Measurements from ENCODE around the gene VPS37C. TPM values are rescaled to one million over a fixed set of nuclear protein-coding genes. Genes with fewer than 3 reads are reported as not detected.

Gene VPS37C
- total RNA-seq, 1 experiment from 2014 or later = 23.1 TPM

DNA sequence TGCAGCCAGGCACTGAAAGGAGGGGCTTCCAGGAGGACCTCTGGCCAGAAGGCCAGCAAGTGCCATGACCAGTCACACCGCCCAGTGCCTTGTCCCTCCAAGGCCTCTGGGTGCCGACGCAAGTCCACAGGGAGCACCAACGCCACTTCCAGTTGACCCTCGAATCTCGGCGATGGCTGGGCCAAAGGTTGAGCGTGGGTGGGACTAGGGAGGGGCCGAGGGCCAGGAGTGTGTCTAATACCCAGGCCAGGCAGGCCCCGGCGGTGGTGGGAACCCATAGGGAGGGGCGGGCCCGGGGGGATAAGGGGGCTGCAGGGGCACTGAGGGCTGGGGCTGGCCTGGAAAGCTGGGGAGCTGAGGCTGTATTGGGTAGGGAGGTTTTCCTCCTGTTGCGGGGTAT is 29.6 kb downstream of the VPS37C start:
- ChIA-PET POLR2A (no interaction called here), RAD21 (ENCODE audit: low non-redundant PET in 1 of 2, low total read pairs in 2 of 2, uncharacterized antibody in 2 of 2, unreplicated experiment in 2 of 2) (no interaction called here), CTCF (no interaction called here)
- H3K36me3 ChIP-seq (ENCODE audit: control insufficient read depth in 1 of 2, insufficient read depth in 2 of 2, low read length in 2 of 2) = no peaks in the 10 kb centered on the region
- H3K4me3 ChIP-seq (replicated peaks in 1 of 2; ENCODE audit: low read depth in 1 of 2, low read length in 2 of 2) = no peak overlapping the region
- peaks cover 6 to 13% of the 10 kb centered on the region in 2 experiments; a peak in 3 of 4 replicates for H3K4me1 ChIP-seq (ENCODE audit: control insufficient read depth in 1 of 2, insufficient read depth in 2 of 2, low read length in 2 of 2)
- no peak overlapping the region for H2AFZ ChIP-seq (ENCODE audit: low read depth, low read length, poor library complexity, severe bottlenecking)
- H3K9me3 ChIP-seq (ENCODE audit: control insufficient read depth in 1 of 2, insufficient read depth in 1 of 2, low read depth in 1 of 2, low read length in 2 of 2) = no peaks in the 10 kb centered on the region
- H3K9me2 ChIP-seq (ENCODE audit: insufficient read depth) = no peaks in the 10 kb centered on the region
- H4K20me1 ChIP-seq (ENCODE audit: insufficient read depth) = no peaks in the 10 kb centered on the region
- no peaks in the 10 kb centered on the region for H3K79me2 ChIP-seq (ENCODE audit: insufficient read depth, low read length)
- ATAC-seq (no peak), DNase-seq (ENCODE audit: low read depth, low spot score) (no peak)
- intact Hi-C loops (cut with micrococcal nuclease) = no loop called here
- H3K27ac ChIP-seq (ENCODE audit: low read depth, low read length) = no peak overlapping the region
- no peaks in the 10 kb centered on the region for H3K27me3 ChIP-seq (ENCODE audit: insufficient read depth, low read length)
- TF ChIP-seq, protein P1, sequence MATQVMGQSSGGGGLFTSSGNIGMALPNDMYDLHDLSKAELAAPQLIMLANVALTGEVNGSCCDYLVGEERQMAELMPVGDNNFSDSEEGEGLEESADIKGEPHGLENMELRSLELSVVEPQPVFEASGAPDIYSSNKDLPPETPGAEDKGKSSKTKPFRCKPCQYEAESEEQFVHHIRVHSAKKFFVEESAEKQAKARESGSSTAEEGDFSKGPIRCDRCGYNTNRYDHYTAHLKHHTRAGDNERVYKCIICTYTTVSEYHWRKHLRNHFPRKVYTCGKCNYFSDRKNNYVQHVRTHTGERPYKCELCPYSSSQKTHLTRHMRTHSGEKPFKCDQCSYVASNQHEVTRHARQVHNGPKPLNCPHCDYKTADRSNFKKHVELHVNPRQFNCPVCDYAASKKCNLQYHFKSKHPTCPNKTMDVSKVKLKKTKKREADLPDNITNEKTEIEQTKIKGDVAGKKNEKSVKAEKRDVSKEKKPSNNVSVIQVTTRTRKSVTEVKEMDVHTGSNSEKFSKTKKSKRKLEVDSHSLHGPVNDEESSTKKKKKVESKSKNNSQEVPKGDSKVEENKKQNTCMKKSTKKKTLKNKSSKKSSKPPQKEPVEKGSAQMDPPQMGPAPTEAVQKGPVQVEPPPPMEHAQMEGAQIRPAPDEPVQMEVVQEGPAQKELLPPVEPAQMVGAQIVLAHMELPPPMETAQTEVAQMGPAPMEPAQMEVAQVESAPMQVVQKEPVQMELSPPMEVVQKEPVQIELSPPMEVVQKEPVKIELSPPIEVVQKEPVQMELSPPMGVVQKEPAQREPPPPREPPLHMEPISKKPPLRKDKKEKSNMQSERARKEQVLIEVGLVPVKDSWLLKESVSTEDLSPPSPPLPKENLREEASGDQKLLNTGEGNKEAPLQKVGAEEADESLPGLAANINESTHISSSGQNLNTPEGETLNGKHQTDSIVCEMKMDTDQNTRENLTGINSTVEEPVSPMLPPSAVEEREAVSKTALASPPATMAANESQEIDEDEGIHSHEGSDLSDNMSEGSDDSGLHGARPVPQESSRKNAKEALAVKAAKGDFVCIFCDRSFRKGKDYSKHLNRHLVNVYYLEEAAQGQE (IDR thresholded peaks at IDR 0.05; ENCODE audit: low read depth) = no peak
- no peak for TF ChIP-seq ZFX (IDR thresholded peaks at IDR 0.05)
- no peak for TF ChIP-seq SRF (IDR thresholded peaks at IDR 0.05; ENCODE audit: low read depth)
- no peak for TF ChIP-seq ZNF274 (IDR thresholded peaks at IDR 0.05; ENCODE audit: low read depth, low read length)
- TF ChIP-seq POLR2AphosphoS5 (IDR thresholded peaks at IDR 0.05; ENCODE audit: low read depth, low read length) = no peak
- TF ChIP-seq, protein P2, sequence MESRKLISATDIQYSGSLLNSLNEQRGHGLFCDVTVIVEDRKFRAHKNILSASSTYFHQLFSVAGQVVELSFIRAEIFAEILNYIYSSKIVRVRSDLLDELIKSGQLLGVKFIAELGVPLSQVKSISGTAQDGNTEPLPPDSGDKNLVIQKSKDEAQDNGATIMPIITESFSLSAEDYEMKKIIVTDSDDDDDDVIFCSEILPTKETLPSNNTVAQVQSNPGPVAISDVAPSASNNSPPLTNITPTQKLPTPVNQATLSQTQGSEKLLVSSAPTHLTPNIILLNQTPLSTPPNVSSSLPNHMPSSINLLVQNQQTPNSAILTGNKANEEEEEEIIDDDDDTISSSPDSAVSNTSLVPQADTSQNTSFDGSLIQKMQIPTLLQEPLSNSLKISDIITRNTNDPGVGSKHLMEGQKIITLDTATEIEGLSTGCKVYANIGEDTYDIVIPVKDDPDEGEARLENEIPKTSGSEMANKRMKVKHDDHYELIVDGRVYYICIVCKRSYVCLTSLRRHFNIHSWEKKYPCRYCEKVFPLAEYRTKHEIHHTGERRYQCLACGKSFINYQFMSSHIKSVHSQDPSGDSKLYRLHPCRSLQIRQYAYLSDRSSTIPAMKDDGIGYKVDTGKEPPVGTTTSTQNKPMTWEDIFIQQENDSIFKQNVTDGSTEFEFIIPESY (IDR thresholded peaks at IDR 0.05; ENCODE audit: extremely low read depth, insufficient replicate concordance, low read length) = no peak
- no TSS peak for BruUV-seq (replicated peaks)
- no peak overlapping the region for H3K4me2 ChIP-seq (ENCODE audit: low read length)
- H3K9ac ChIP-seq (ENCODE audit: low read length) = no peak overlapping the region

Measured in HCT116 (cell line).